Coronary artery (tissue), 2 donors: ENCODE data around the gene ADAMTS9.

ENCODE experiments used
- DNase-seq: peaks from one replicate; pipeline ENCODE4 v3.0.0-alpha.2; 2017; ENCODE audit warnings: low spot score
- H3K27ac ChIP-seq, 2 donors: fragments of 200-600 bp; sonication (generic); one replicate each; pipeline ENCODE4 v1.5.1; 2016 to 2019
- H3K4me3 ChIP-seq: fragments of 200-600 bp; sonication (generic); 2 replicates; pipeline ENCODE4 v1.5.1; 2016; ENCODE audit warnings: mild to moderate bottlenecking, moderate library complexity
- TF ChIP-seq, protein P1 (sequence below): fragments of 200-600 bp; sonication (generic); IDR thresholded peaks from one replicate; pipeline ENCODE4 v1.5.1; 2019; ENCODE audit warnings: antibody characterized with exemption

Gene ADAMTS9

GRCh38 chr3:64484289-64484992, 203.4 kb downstream of the ADAMTS9 start:
- peak; percentile 82 for DNase-seq
- TF ChIP-seq, protein P1, sequence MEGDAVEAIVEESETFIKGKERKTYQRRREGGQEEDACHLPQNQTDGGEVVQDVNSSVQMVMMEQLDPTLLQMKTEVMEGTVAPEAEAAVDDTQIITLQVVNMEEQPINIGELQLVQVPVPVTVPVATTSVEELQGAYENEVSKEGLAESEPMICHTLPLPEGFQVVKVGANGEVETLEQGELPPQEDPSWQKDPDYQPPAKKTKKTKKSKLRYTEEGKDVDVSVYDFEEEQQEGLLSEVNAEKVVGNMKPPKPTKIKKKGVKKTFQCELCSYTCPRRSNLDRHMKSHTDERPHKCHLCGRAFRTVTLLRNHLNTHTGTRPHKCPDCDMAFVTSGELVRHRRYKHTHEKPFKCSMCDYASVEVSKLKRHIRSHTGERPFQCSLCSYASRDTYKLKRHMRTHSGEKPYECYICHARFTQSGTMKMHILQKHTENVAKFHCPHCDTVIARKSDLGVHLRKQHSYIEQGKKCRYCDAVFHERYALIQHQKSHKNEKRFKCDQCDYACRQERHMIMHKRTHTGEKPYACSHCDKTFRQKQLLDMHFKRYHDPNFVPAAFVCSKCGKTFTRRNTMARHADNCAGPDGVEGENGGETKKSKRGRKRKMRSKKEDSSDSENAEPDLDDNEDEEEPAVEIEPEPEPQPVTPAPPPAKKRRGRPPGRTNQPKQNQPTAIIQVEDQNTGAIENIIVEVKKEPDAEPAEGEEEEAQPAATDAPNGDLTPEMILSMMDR = peak; percentile 76
- Histone ChIP-seq H3K4me3 (no peak overlapping the region), H3K27ac (no peak overlapping the region)

- Histone ChIP-seq H3K4me3 (no peak overlapping the region), H3K27ac (no peak overlapping the region)
Observed at GRCh38 chr3:64483467-64483866, 204.3 kb downstream of the ADAMTS9 start.

DNA sequence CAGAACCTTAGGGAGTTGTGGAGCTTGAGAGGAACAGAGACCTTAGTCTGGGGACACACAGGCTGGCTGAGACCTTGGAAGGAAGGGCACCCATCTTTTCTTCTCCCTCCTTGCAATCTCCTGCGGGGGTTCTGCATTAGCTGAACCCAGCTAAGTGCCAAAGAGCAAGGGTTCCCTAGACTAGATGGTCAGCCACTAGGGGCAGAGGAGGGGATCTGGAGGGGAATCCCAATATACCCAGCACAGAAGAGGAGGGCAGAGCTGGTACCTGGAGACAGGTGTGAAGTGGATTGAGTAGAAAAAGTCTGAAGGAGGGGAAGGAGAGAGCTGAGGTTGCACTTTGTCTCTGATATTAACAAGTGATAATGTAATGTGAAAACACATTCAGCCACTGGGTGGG, 212.8 kb downstream of the ADAMTS9 start:
- TF ChIP-seq, protein P1 = no peak
- DNase-seq = no peak

More at GRCh38 chr3:64483467-64483866, 204.3 kb downstream of the ADAMTS9 start:
- TF ChIP-seq, protein P1 = no peak
- no peak for DNase-seq

GRCh38 chr3:64473466-64473865, 214.3 kb downstream of the ADAMTS9 start:
- H3K4me3 ChIP-seq = no peak overlapping the region
- H3K27ac ChIP-seq = no peak overlapping the region
- DNase-seq = no peak
- TF ChIP-seq, protein P1 = no peak

More for the DNA sequence above, 212.8 kb downstream of the ADAMTS9 start:
- H3K27ac ChIP-seq = no peak overlapping the region
- H3K4me3 ChIP-seq = no peak overlapping the region

DNA sequence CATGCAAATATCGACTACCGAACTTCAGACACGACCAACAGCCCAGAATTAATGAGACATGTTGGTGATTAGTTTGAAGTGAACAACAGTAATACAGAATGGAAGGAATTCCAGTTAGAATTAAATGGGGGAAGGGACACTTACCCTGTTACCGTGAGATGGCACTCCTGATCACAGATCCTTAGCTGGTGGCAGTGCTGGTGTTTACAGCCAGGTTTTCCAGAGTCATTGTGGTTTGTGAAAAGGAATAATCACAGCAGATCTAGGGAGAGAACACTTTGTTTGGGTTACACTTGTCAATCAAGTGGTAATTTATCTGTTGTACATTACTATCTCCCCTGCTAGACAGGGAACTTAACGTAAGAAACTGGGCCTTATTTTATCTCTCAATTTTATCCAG, 217.4 kb downstream of the ADAMTS9 start:
- DNase-seq = no peak
- no peak overlapping the region for H3K27ac ChIP-seq
- TF ChIP-seq, protein P1 = no peak
- no peak overlapping the region for H3K4me3 ChIP-seq

- Histone ChIP-seq H3K27ac (peak overlapping the region in 1 of 2 donors; percentile 30), H3K4me3 (no peak overlapping the region)
- TF ChIP-seq, protein P1 = no peak
- DNase-seq = no peak
Observed at GRCh38 chr3:64467255-64467944, 220.4 kb downstream of the ADAMTS9 start.
